Eye (tissue), 1 donor: ENCODE results near the gene TRIM10.
"Not testable (repeated sequence)": the region's sequence is repeated elsewhere in the genome, so short reads cannot be mapped to it uniquely, and the experiment has no call there.

ENCODE experiments used
- DNase-seq: peaks from one replicate; pipeline ENCODE4 v3.0.0-alpha.2; 2015

TRIM10 gene

DNA sequence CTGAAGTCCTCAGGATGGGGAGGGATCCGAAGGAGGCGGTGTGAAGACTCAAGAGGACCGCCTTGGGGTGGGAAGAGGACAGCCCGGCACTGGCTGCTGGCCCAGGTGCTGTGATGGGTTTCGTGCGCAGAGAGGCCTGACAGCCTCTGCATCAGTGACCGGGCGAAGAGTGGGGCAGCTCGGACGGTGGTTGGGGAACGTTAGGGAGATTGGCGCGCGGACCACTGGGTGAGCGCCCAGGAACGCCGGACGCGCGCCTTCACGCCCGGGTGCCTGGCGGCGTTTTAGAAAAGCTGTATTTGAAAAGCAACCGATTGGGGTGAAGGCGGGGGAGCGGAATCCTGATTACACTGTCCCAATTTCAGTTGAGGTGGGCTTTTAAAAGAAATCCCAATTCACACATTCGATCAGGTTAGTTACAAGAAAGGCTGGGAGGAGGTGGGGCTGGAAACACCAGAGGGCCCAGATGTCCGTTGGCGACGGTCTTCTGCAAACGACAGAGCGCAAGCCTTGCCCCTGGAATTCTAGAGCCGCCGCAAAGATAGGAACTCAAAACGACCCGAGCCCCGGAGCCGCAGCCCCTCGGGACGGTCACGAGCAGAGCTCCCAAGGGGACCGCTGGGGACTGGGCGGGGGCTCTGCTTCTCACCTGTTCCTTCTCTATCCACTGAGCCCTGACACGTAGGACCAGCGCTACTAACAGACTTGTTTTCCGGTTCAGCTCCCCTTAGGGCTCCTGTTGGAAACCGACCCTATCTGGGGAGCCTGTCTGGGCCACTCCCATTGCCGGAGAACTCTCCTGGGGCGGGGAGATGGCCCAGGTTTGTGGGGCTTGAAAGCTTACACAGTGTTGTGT, 33.5 kb downstream of the TRIM10 start:
- peak; percentile 50 for DNase-seq

DNA sequence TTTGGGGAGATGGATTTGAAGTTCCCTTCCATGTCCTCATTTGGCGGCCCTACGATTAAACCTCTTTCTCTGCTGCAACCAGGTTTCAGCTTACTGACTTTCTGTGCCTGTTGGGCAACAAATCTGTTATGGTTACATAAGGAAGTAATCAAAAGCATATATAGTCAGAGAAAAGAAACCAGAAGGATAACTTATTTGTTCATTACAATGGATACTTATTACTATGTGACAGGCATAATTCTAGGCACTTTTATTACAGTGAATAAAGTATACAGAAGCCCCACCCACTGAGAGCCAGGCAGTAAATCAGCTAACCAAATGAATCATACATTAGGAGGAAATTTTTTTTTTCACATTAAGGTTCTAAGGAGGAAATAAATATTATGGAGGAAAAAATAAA, 38.5 kb downstream of the TRIM10 start:
- no peak for DNase-seq

DNA sequence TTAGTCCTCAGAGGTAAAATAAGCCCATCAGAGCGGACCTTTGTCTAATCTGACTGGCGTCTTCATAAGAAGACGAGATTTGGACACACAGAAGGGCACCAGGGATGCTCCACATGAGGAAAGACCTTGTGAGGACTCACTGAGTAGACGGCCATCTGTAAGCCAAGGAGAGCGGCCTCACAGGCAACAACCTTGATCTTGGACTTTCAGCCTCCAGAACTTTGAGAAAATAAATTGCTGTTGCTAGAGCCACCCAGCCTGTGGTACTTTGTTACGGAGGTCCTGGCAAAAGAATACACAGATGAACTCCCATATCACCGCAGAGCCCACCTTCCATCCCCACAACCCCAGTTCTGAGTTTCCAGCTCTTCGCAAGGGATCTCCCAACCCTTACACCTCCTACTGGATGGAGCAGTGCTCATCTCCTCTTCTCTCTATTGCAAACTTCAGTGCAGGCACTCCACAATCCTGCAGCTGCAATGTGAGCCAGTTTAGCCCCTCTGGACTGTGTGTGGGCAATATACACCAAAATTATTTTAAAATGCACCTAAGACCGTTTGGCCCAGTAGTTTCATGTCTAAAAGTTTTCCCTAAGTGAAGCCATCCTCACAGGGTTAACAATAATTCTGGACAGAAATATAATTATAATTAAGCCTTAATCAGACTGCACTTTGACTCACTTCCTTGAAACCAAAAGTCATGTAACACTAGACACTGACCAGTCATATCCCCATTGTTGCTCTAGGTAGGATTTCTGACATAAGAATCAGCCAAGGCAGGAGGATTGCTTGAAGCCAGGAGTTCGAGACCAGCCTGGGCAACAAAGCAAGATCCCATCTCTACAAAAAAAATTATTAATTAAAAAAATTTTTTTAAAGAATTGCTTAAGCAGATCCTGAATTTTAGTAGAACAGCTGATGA, 39.3 kb downstream of the TRIM10 start:
- DNase-seq: no peak

DNA sequence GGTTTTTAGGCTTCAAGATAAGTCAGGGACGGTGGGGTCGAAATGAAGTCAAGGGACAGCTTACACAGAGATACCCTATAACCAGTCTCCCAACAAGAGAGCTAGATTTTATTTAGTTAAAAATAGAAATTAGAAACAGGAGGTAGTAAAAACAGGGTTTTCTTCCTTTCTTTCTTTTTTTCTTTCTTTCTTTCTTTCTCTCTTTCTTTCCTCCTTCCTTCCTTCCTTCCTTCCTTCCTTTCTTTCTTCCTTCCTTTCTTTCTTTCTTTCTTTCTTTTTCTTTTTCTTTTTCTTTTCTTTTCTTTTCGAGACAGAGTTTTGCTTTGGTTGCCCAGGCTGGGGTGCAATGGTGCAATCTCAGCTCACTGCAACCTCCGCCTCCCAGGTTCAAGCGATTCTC, 42.3 kb downstream of the TRIM10 start:
- not testable (repeated sequence) for DNase-seq

DNA sequence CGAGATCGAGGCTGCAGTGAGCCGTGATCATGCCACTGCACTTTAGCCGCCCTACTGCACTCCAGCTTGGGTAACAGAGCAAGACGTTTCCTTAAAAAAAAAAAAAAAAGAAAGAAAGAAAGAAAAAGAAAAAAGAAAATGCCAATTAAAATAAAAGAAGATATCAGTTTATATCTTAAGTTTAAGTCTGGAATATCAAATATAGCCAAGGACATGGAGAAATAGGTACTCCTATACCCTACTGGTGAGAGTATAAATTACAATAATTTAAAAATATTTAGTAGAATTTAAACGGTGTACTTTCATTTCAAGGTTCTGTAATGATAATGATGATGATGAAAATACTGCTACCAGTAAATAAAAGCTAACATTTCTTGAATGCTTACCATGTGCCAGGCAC, 44.3 kb downstream of the TRIM10 start:
- DNase-seq: no peak

DNA sequence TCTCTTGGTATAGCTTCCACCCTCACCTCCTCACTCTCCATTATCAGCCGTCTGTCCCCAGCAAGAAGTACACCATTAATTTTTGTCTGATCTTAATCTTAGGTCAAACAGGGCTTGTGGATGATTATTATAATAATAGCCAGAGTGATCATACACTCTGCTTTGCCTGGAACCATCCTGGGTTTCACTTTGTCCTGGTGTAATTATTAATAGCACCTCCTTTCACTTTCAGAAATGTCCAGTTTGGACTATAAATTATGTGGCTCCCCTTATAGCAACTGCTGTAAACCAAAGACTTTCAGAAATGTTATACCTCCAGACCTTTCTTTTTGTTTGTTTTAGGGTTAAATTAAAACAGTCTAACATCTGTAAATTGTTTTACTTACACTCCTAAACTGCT, 47.2 kb downstream of the TRIM10 start:
- no peak for DNase-seq

DNA sequence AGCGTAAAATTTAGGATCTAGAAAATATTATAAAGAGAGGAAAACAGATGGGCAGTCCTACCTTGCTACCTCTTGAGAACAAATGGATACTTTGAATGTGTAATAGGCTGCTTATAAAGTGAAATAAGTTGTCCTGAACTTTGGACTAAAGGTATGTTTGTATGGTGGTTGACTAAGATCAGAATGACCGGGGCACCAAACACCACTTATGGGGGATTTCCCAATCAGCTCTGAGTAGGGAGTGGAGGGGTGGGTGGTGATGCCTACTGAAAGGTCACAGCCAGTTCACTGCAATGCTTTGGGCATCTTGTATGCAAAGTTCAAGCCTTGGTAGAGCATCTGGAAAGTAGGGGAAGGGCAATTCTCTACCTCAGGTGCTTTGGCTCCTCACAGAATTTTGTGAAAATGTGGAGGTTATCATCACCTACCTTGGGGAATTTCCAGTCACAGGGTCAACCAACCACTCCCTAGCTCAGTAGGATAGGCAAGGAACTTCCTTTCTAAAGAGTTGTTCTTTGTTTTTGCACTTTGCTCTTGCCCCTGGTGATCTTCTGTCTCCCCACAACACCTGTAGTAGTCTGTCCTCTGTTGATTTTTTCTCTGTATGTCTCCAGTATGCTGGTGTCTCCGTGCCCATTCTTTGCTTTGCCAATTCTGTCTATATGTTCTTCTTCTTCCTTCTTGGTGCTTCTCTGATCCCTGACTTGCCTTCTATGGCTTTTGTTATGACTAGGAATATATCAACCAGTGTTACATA, 47.8 kb downstream of the TRIM10 start, which contains the start of gene TRIM31:
Gene TRIM31, minus strand, starts transcription at position 88 of the 757 bp plus-strand sequence. CDS start 285 bp downstream, outside the sequence.
- DNase-seq: no peak

DNA sequence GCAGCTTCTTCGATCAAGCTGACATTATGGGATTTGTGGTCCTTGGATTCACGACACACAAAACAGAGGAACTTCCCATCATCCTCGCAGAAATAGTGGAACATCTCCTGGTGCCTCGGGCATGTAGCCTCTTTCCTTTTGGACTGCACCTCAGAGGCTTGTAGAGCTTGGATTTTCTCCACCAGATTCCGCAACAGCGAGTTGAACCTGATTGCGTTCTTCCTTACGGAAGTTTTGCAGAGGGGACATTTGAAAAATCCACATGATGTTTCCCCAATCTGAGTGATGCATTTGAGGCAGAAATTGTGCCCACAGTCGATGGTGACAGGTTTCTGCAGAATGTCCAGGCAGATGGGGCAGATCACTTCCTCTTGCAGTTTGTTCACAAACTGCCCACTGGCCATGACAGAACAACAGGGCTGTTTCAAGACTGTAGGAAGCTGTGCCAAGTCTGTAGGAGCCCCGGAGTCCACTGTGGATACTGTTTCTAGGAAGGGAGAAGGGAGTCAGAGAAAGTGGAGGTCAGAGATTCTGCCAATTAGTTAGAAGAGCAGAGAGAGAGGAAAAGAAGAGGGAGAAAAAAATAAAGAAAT, 48.5 kb downstream of the TRIM10 start:
- DNase-seq: no peak

DNA sequence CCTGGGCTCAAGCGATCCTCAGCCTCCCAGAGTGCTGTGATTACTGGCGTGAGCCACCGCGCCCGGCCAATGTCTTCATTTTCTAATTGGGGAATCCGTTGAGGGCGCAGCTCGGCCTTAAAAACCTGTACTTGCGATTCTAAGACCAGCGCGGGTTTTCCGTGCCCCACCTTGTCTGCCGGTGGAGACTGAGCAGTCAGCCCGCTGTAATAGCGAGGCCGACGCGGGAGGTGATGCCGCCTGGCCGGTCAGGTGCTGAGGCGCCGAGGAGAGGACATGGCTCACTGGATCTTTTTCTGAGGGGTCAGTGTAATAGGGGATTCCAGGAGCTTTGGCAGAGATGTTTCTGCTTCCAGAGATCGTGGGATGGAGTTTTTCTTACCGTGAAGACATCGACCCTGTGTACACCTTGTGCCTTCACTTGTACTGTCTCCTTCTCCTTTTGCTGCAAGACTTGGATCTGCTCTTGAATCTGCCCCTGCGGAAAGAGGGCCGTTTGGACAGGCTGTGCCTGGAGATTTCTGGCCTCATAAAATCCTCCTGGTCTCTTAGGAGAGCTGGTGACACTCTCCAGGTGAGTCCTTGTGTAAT, 49.6 kb downstream of the TRIM10 start:
- no peak for DNase-seq

DNA sequence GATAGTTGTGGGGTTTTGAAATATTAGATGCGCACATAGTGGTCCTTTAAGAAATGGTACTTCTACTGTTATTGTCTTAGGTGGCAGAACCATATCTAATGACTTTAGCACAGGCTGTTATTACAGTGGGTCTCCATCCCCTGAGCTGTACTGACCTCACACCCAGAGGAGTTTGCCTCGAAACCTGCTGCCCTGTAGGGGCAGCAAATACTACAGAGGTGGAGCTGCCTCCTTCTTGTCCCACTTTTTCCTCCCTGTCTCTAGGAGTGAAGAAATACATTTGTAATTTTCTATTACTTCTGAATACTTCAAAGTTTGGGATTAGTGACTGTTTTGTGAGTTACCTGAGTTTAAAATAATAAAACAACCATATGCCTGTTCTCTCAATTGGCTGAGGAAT, 56.4 kb downstream of the TRIM10 start:
- DNase-seq: no peak

DNA sequence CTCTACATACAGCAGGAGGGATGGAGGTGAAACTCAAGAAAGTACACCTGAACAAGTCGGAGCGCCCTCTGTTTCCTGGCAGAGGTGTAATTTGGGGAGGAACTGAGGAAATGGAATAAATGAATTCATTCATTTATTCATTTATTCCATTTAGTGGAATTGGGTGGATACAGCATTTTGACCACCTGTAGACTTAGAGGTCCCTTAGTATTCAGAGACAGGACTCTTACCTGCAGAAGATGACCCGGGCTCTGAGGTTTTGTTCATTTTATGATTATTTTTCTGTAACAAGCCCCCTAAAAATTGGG, 57.2 kb downstream of the TRIM10 start:
- no peak for DNase-seq

DNA sequence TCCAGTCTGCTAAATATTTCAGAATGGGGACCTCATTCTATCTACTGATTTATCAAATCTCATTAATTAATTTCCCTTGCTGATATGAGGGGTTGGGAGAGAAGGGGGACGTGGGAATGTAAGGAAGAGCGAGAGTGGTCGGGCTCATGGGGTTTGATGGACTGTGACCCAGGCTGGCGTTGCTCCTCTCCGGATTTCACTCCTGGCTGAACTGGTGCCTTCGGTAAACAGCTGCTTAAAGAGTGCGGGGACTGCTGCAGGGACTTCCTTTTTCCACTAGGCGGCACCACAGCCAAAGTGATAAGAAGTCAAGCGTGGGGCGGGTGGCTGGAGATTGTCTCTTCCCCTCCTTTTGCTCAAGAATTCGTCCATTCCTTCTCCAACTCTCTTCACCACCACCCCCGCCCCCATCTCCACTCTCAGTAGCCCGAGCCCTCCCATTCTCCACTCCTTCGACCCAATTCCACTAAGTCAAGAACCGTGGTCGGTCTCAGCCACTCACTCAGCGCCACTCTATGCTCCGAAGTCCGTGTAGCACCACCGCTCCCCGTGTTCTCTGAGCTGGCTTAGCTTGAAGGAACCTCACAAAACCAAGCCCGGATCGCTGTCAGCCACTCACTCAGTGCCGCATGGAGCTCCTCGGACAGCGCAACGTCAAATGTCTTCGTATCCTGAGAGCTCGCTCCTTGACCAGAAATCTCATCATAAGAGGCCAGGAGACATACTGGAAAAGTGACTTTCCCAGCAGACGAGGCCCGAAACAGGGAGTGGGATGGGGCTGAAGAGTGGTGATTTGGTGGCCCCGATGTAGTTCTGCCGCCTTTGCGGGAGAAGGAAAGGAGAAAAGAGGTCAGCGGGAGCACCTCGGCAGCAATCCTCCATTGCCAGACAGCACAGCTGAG, 57.8 kb downstream of the TRIM10 start:
- DNase-seq: peak; percentile 96

DNA sequence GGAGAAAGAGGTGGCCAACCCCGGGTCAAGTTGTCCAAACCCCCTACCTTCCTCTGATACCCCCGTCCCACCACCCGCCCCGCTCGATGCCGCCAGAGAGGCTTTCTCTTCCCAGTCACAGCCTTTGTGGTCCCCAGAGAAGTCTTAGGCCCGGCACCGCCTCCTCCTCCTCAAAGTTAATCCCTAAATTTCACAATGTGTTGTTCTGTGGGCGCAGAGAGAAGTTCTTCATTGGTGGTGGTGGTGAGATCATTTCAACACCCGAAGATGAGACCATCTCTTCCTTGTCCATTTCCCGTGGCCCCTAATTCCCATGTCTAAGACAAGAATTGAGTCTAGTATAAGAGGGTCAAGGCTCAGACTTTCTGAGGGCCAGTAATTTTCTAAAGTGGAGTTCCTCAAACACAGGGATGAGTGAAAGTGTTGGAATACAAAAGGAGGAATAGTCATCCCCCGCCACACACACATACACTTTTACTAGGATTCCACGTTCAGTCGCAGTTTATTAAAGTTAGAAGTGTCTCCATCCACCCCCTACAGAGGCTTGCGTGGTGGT, 58.5 kb downstream of the TRIM10 start:
- peak; percentile 43 for DNase-seq
